DOHH2 (cell line): ENCODE measurements around the gene UTP15.

ENCODE experiments used
- H3F3A ChIP-seq: fragments of 200-600 bp; sonication (generic), shearing (Covaris generic); 2 replicates; pipeline ENCODE4 v1.6.0; 2016; ENCODE audit warnings: antibody characterized with exemption, mild to moderate bottlenecking; ENCODE audit not compliant: control insufficient read depth, insufficient read depth
- H3K27ac ChIP-seq: fragments of 200-600 bp; sonication (generic); 2 replicates; pipeline ENCODE4 v1.5.1; 2014; ENCODE audit warnings: low read depth, mild to moderate bottlenecking, low read length, moderate library complexity
- H3K27me3 ChIP-seq: fragments of 200-600 bp; sonication (generic); 2 replicates; pipeline ENCODE4 v1.6.1; 2014; ENCODE audit warnings: mild to moderate bottlenecking, low read length, mixed read lengths; ENCODE audit not compliant: control insufficient read depth
- H3K36me3 ChIP-seq: fragments of 200-600 bp; sonication (generic); 2 replicates; pipeline ENCODE4 v1.6.1; 2014; ENCODE audit warnings: mild to moderate bottlenecking, low read length, moderate library complexity, mixed read lengths; ENCODE audit not compliant: control insufficient read depth
- H3K4me1 ChIP-seq: fragments of 200-600 bp; sonication (generic); 2 replicates; pipeline ENCODE4 v1.6.1; 2014; ENCODE audit warnings: mild to moderate bottlenecking, low read length, mixed read lengths; ENCODE audit not compliant: control insufficient read depth
- H3K4me2 ChIP-seq: fragments of 200-600 bp; sonication (generic); 2 replicates; pipeline ENCODE4 v1.6.0; 2014; ENCODE audit warnings: mild to moderate bottlenecking, low read length, moderate library complexity
- H3K4me3 ChIP-seq: fragments of 200-600 bp; sonication (generic); 2 replicates; pipeline ENCODE4 v1.5.1; 2014; ENCODE audit warnings: mild to moderate bottlenecking, low read length, mixed read lengths
- H3K79me2 ChIP-seq: fragments of 200-600 bp; sonication (generic); 2 replicates; pipeline ENCODE4 v1.6.1; 2014; ENCODE audit warnings: mild to moderate bottlenecking, low read length, mixed read lengths; ENCODE audit not compliant: control insufficient read depth
- H3K9me2 ChIP-seq: fragments of 200-600 bp; sonication (generic); replicated peaks from 2 replicates; pipeline ENCODE4 v1.6.1; 2014; ENCODE audit warnings: mild to moderate bottlenecking, low read length, mixed read lengths; ENCODE audit not compliant: control insufficient read depth
- H3K9me3 ChIP-seq: fragments of 200-600 bp; sonication (generic); 2 replicates; pipeline ENCODE4 v1.6.1; 2014; ENCODE audit warnings: antibody characterized with exemption, low read length, mixed read lengths; ENCODE audit not compliant: control insufficient read depth, insufficient read depth
- H4K20me1 ChIP-seq: fragments of 200-600 bp; sonication (generic); 2 replicates; pipeline ENCODE4 v1.6.0; 2014; ENCODE audit warnings: low read depth, mild to moderate bottlenecking, antibody characterized with exemption, low read length, moderate library complexity; ENCODE audit not compliant: control insufficient read depth, insufficient read depth
- EZH2phosphoT487 ChIP-seq: fragments of 200-600 bp; sonication (generic); IDR thresholded peaks from 2 replicates; pipeline ENCODE4 v1.6.1; 2017; ENCODE audit warnings: borderline replicate concordance, mild to moderate bottlenecking, antibody characterized with exemption, low read length, moderate library complexity, mixed read lengths
- TF ChIP-seq, protein P1 (sequence below): fragments of 200-600 bp; sonication (generic); IDR thresholded peaks from one replicate; pipeline ENCODE4 v1.5.1; 2014; ENCODE audit warnings: antibody characterized with exemption, mild to moderate bottlenecking, low read depth, low read length; ENCODE audit not compliant: poor library complexity, severe bottlenecking

The UTP15 gene

GRCh38 chr5:73612799-73613198 lies 47.3 kb downstream of the UTP15 start:
- Histone ChIP-seq H4K20me1 (no peaks in the 10 kb centered on the region), H3K9me2 (no peaks in the 10 kb centered on the region), H3K27ac (no peak overlapping the region), H3K4me1 (no peaks in the 10 kb centered on the region), H3K36me3 (no peaks in the 10 kb centered on the region), H3K4me2 (no peak overlapping the region), H3K4me3 (no peak overlapping the region), H3K9me3 (no peaks in the 10 kb centered on the region), H3K79me2 (no peaks in the 10 kb centered on the region), H3F3A (no peaks in the 10 kb centered on the region), H3K27me3 (no peaks in the 10 kb centered on the region)
- TF ChIP-seq, protein P1, sequence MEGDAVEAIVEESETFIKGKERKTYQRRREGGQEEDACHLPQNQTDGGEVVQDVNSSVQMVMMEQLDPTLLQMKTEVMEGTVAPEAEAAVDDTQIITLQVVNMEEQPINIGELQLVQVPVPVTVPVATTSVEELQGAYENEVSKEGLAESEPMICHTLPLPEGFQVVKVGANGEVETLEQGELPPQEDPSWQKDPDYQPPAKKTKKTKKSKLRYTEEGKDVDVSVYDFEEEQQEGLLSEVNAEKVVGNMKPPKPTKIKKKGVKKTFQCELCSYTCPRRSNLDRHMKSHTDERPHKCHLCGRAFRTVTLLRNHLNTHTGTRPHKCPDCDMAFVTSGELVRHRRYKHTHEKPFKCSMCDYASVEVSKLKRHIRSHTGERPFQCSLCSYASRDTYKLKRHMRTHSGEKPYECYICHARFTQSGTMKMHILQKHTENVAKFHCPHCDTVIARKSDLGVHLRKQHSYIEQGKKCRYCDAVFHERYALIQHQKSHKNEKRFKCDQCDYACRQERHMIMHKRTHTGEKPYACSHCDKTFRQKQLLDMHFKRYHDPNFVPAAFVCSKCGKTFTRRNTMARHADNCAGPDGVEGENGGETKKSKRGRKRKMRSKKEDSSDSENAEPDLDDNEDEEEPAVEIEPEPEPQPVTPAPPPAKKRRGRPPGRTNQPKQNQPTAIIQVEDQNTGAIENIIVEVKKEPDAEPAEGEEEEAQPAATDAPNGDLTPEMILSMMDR = no peak
- no peak for TF ChIP-seq EZH2phosphoT487

DNA sequence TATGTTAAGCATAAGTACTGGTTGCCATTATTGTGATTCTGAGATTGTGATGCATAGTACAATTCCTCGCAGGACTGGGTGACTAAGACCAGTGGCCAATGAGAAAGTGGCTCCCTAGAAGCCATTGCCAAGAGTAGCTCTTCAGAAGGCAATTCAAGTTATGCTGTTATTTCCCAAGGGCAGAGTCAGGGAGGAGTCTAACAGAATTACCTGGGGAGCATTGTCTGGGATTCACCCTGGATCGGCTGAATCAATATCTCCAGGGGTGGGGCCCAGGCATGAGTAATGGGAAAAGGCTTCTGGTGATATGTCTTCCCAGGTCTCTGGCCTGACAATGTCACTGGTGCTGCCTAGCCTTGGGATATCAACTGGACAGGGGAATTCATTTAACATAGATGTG lies 49.5 kb downstream of the UTP15 start:
- H3K4me3 ChIP-seq = no peak overlapping the region
- peaks cover 4% of the 10 kb centered on the region; the same call in 1 of the 2 replicates for H3K27me3 ChIP-seq
- no peak overlapping the region for H3K27ac ChIP-seq
- no peaks in the 10 kb centered on the region for H3K9me3 ChIP-seq
- no peaks in the 10 kb centered on the region for H3F3A ChIP-seq
- no peak overlapping the region for H3K4me2 ChIP-seq
- H4K20me1 ChIP-seq = no peaks in the 10 kb centered on the region
- H3K79me2 ChIP-seq = no peaks in the 10 kb centered on the region
- H3K4me1 ChIP-seq = no peaks in the 10 kb centered on the region
- TF ChIP-seq, protein P1 = no peak
- TF ChIP-seq EZH2phosphoT487 = no peak
- H3K9me2 ChIP-seq = no peaks in the 10 kb centered on the region
- no peaks in the 10 kb centered on the region for H3K36me3 ChIP-seq

DNA sequence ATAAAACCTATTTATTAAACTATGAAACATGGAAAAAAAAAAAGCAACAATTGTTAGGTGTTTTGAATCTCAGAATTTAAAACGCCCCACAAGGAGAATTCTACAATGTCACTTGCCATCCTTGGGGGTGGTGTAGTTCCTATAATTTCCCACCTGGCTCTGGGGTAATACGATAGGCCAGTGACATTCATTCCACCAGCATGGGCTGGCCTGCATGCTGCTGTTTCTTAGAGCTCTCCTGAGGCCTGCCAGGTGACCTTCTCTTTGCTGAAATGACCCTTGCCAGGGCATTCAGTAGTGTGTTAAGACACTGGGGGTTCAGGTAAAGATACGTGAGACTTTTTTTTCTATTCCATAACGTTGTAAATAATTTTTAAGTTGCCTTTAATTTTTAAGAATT lies 50.4 kb downstream of the UTP15 start:
- Histone ChIP-seq H3K4me1 (no peaks in the 10 kb centered on the region), H3K9me2 (no peaks in the 10 kb centered on the region)
- TF ChIP-seq EZH2phosphoT487 = no peak
- TF ChIP-seq, protein P1 = no peak

More for the DNA sequence above, 50.4 kb downstream of the UTP15 start:
- no peaks in the 10 kb centered on the region for H3K36me3 ChIP-seq
- no peaks in the 10 kb centered on the region for H3K79me2 ChIP-seq
- no peaks in the 10 kb centered on the region for H3F3A ChIP-seq
- peaks cover 4% of the 10 kb centered on the region; the same call in 1 of the 2 replicates for H3K27me3 ChIP-seq
- H3K27ac ChIP-seq = no peak overlapping the region
- no peak overlapping the region for H3K4me3 ChIP-seq
- H3K4me2 ChIP-seq = no peak overlapping the region
- H3K9me3 ChIP-seq = no peaks in the 10 kb centered on the region
- H4K20me1 ChIP-seq = no peaks in the 10 kb centered on the region
